ENCODE data around the gene MYO7A.

Gene MYO7A

GRCh38 chr11:77184136-77184860, 56.3 kb downstream of the MYO7A start:
- DNase-seq (ENCODE audit: low read depth in 2 of 2): no peak

- DNase-seq (ENCODE audit: low read depth in 2 of 2): no peak
These were observed 58.3 kb downstream of the MYO7A start for GRCh38 chr11:77186302-77186701.

GRCh38 chr11:77187111-77187750, 59.2 kb downstream of the MYO7A start:
- DNase-seq (ENCODE audit: low read depth in 2 of 2): no peak

- DNase-seq (ENCODE audit: low read depth in 2 of 2): peak; percentile 55 to 68
These were observed 60.0 kb downstream of the MYO7A start for GRCh38 chr11:77187776-77188632.

GRCh38 chr11:77188633-77189491, 60.8 kb downstream of the MYO7A start:
- no peak for DNase-seq (ENCODE audit: low read depth in 2 of 2)

GRCh38 chr11:77189588-77190210, 61.7 kb downstream of the MYO7A start:
- no peak for DNase-seq (ENCODE audit: low read depth in 2 of 2)

- no peak for DNase-seq (ENCODE audit: low read depth in 2 of 2)
These were observed 62.5 kb downstream of the MYO7A start for GRCh38 chr11:77190331-77191075.

GRCh38 chr11:77191429-77191822, 63.4 kb downstream of the MYO7A start:
- DNase-seq (ENCODE audit: low read depth in 2 of 2): no peak

GRCh38 chr11:77191823-77192495, 63.9 kb downstream of the MYO7A start:
- DNase-seq (ENCODE audit: low read depth in 2 of 2): peak; percentile 22 to 60

GRCh38 chr11:77193167-77193566, 65.1 kb downstream of the MYO7A start:
- no peak for DNase-seq (ENCODE audit: low read depth in 2 of 2)

GRCh38 chr11:77193911-77194830, 66.1 kb downstream of the MYO7A start:
- no peak for DNase-seq (ENCODE audit: low read depth in 2 of 2)

GRCh38 chr11:77195071-77195755, 67.2 kb downstream of the MYO7A start:
- DNase-seq (ENCODE audit: low read depth in 2 of 2): no peak

- DNase-seq (ENCODE audit: low read depth in 2 of 2): no peak
These were observed 68.9 kb downstream of the MYO7A start for GRCh38 chr11:77196961-77197360.

GRCh38 chr11:77197626-77198320, 69.7 kb downstream of the MYO7A start:
- no peak for DNase-seq (ENCODE audit: low read depth in 2 of 2)

GRCh38 chr11:77198440-77198849, 70.4 kb downstream of the MYO7A start:
- DNase-seq (ENCODE audit: low read depth in 2 of 2): peak; percentile 19 to 40

- no peak for DNase-seq (ENCODE audit: low read depth in 2 of 2)
These were observed 71.2 kb downstream of the MYO7A start for GRCh38 chr11:77199137-77199745.
